Heart left ventricle (tissue), 16 donors: ENCODE measurements around the gene FTO. TPM values are rescaled to one million over a fixed set of nuclear protein-coding genes. Genes with fewer than 3 reads are reported as not detected.

Experiments
- ATAC-seq, 4 donors: fragments of 200-7000 bp; cut with Tn5 transposase; one replicate each; pipeline ENCODE4 v1.9.1; 2020 to 2022; ENCODE audit warnings: moderate library complexity in 4 of 4, mild to moderate bottlenecking in 3 of 4, moderate number of reproducible peaks in 1 of 4
- DNase-seq, 5 donors: peaks; one replicate each; pipeline ENCODE4 v3.0.0-alpha.2; 2020
- H3K27ac ChIP-seq, 12 donors: fragments of 200-600 bp; sonication (generic) in 4 of 12; one replicate each; pipeline versions ENCODE4 v1.5.0 to v1.8.0; 2016 to 2022; ENCODE audit warnings: mild to moderate bottlenecking in 2 of 12
- H3K27me3 ChIP-seq, 9 donors: fragments of 200-600 bp; sonication (generic) in 2 of 9; one replicate each; pipeline versions ENCODE4 v1.5.1 to v1.8.0; 2016 to 2022; ENCODE audit warnings: mild to moderate bottlenecking in 3 of 9
- H3K36me3 ChIP-seq, 9 donors: fragments of 200-600 bp; sonication (generic) in 2 of 9; one replicate each; pipeline versions ENCODE4 v1.5.0 to v1.8.0; 2018 to 2022; ENCODE audit warnings: mild to moderate bottlenecking in 2 of 9
- H3K4me1 ChIP-seq, 12 donors: fragments of 200-600 bp; sonication (generic) in 4 of 12; one replicate each; pipeline versions ENCODE4 v1.5.0 to v1.8.0; 2016 to 2022; ENCODE audit warnings: mild to moderate bottlenecking in 3 of 12
- H3K4me3 ChIP-seq, 12 donors: fragments of 200-600 bp; sonication (generic) in 4 of 12; one replicate each; pipeline versions ENCODE4 v1.5.0 to v1.8.0; 2017 to 2022; ENCODE audit warnings: mild to moderate bottlenecking in 9 of 12, moderate library complexity in 4 of 12
- H3K9me3 ChIP-seq, 12 donors: fragments of 200-600 bp; sonication (generic) in 4 of 12; one replicate each; pipeline versions ENCODE4 v1.5.0 to v1.8.0; 2016 to 2022; ENCODE audit warnings: mild to moderate bottlenecking in 1 of 12
- CTCF ChIP-seq, 12 donors: fragments of 200-600 bp; sonication (generic) in 4 of 12; IDR thresholded peaks; one replicate each; pipeline versions ENCODE4 v1.5.0 to v1.8.0; 2018 to 2022; ENCODE audit warnings: antibody characterized with exemption in 12 of 12, mild to moderate bottlenecking in 5 of 12
- POLR2A ChIP-seq, 2 donors: fragments of 450-650 bp; IDR thresholded peaks; one replicate each; pipeline ENCODE4 v1.6.1; 2017; ENCODE audit warnings: antibody characterized with exemption in 2 of 2, mild to moderate bottlenecking in 2 of 2, moderate library complexity in 2 of 2
- WGBS, 4 donors: extraction: QIAGEN DNeasy Blood & Tissue Kit in 2 of 4; methylation state at CpG; one replicate each; pipeline versions ENCODE4 v1.1.5 to v1.1.7; 2013 to 2018; 5-methylcytosine and 5-hydroxymethylcytosine counted together
- intact Hi-C, 10 donors: fragments of 100-400 bp; cut with DNase I; formaldehyde crosslinking; loops; one replicate each; pipeline versions ENCODE4 v1.11.1 to v1.14.2; 2022
- polyA plus RNA-seq, 2 donors: library from polyadenylated mRNA; stranded (reverse); fragments of 200-250 nt; gene quantifications; one replicate each; pipeline ENCODE4 v1.2.3, GENCODE V29; 2013
- total RNA-seq, 9 donors: library from RNA; depleted of rRNA in 2 of 9; stranded (reverse); fragments of >200 nt in 2 of 9; fragmentation: NEBNext Ultra II Directional in 3 of 9; extraction: Animal tissue kit (Norgen Biotek cat#: 25700) in 3 of 9; gene quantifications; one replicate each; pipeline versions ENCODE4 v1.1.0 to v1.2.4, GENCODE V29; 2016 to 2023
- donor health status: ischemic (EF 13 %, LVEDD 7.1; RV severe dilation, severe dysfunction).
- donor health status: healthy with polysubstance abuse.
- donor health status: DM: no; HTN: yes; CAD: no.
- donor health status: DM: no; HTN: no; CAD: no.
- donor health status: ischemic (EF 25% LVEDD 6.9; RV normal size, moderate dysfunction).
- donor health status: ischemic (EF 25% LVEDD 5.7; RV mildly dilated, moderate dysfunction).
- donor health status: healthy.
- donor health status: DM: yes; HTN: yes; CAD: no.
- donor health status: ischemic (EF 35%, LVEDD 5.7; RV mildly dilated, moderate dysfunction).
- donor health status: nonischemic (EF 11% LVEDD 7.7; RV severe dilation, severe dysfunction).
- donor health status: DM: yes; HTN: yes; CAD: no.
- donor health status: PGD.
- donor health status: ischemic (EF 29% LVEDD 5.4; RV normal size, mild dysfunction).
- donor health status: nonischemic (EF 23%, LVEDD 6.1; RV moderate dilation, normal function).

The FTO gene
- total and polyA plus RNA-seq, 11 donors = 11.8 to 105 (median 86.8) TPM

DNA sequence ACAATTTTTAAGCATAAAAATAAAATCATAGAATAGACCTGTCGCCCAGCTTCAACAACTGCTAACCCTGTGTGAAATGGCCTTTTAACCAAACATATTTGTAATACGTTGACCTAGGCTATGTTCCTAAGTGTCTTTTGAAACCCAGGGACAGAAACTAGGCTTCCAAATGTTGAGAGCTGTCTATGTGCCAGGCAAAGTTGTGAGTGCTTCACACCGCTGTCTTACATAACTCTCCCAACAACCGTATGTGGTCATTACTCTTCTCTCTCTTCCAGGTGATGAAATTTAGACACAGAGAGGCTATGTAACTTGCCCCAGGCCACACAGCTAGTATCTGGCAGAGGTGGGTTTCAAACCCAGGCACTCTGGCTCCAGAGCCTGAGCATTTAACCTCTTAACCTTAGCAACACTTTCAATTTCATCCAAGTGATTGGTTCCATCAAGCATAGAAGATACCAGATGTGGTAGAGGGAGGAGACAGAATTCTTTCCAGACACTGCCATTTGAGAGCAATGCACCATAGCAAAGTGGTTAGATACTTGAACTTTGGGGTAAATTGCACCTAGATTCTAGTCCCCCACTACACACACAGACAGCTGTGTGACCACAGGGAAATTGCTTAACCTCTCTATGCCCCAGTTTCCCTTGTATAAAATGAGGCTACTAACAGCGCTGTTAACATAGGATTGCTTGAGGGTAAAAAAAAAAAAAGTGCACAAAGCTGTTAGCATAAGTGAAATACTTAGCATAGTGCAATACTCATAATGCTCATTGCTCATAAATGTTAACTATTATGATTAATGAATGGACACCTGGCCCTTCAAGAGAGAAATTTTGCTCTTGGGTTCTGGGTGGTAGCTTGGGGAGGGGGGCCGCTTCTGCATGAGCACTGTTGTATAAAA lies 422.0 kb downstream of the FTO start:
- Histone ChIP-seq H3K4me3 (no peak overlapping the region), H3K27ac (no peak overlapping the region), H3K27me3 (no peaks in the 10 kb centered on the region), H3K4me1 (no peaks in the 10 kb centered on the region), H3K9me3 (peaks cover 0 to 9% (median 0%) of the 10 kb centered on the region in 12 donors), H3K36me3 (no peaks in the 10 kb centered on the region)
- TF ChIP-seq POLR2A (IDR thresholded peaks at IDR 0.05) (no peak), CTCF (IDR thresholded peaks at IDR 0.05) (no peak)
- DNase-seq = no peak
- WGBS, 4 donors = 84 to 93% (median 86%) methylated on average over 6 of the region's 6 CpGs
- no peak for ATAC-seq
- intact Hi-C loops = no loop called here

GRCh38 chr16:54126907-54127306 lies 423.0 kb downstream of the FTO start:
- DNase-seq (no peak), ATAC-seq (no peak)
- Histone ChIP-seq H3K4me3 (no peak overlapping the region), H3K27me3 (no peaks in the 10 kb centered on the region), H3K4me1 (no peaks in the 10 kb centered on the region), H3K9me3 (peaks cover 0 to 9% (median 0%) of the 10 kb centered on the region in 12 donors), H3K27ac (no peak overlapping the region), H3K36me3 (no peaks in the 10 kb centered on the region)
- intact Hi-C loops = no loop called here
- no peak for TF ChIP-seq POLR2A (IDR thresholded peaks at IDR 0.05)
- no peak for TF ChIP-seq CTCF (IDR thresholded peaks at IDR 0.05)
- 49 to 68% (median 59%) methylated on average over 4 of the region's 4 CpGs for WGBS, 4 donors

DNA sequence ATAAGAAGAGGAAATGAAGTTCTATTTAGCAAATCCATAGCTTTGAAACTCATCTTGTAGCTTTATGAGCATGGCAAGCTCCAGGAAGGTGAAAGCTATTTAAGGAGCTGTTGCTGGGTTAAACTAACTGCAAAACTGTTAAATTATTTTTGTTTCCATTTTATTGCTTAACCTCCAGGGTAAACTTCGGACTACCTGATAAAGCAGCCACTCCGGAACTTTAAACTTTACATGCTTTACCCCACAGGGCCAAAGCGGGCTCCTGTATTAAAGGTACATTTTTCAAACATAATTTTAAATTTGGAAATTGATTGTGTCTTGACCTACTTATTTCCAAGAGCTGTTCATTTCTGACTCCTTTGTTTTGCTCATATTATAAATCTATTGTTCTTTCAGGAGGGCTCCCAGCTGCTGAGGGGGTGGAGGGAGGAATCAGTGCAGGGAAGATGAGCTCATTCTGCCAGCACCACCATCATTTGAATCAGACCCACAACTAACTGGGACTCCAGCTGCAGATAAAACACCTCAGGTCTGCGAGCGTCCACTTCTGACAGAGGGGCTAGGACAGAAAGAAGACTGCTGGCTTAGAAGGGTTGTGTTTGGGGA lies 424.8 kb downstream of the FTO start:
- H3K36me3 ChIP-seq = no peaks in the 10 kb centered on the region
- 73 to 76% (median 75%) methylated on average over 5 of the region's 5 CpGs for WGBS, 4 donors
- no peaks in the 10 kb centered on the region for H3K4me1 ChIP-seq
- intact Hi-C loops = no loop called here
- no peak for TF ChIP-seq POLR2A (IDR thresholded peaks at IDR 0.05)
- no peak for TF ChIP-seq CTCF (IDR thresholded peaks at IDR 0.05)
- no peak overlapping the region for H3K27ac ChIP-seq
- H3K27me3 ChIP-seq = no peaks in the 10 kb centered on the region
- no peak overlapping the region for H3K4me3 ChIP-seq
- DNase-seq (no peak), ATAC-seq (no peak)
- peaks cover 0 to 9% (median 0%) of the 10 kb centered on the region in 12 donors for H3K9me3 ChIP-seq

- H3K9me3 ChIP-seq = peaks cover 0 to 9% (median 0%) of the 10 kb centered on the region in 12 donors
- H3K27ac ChIP-seq = no peak overlapping the region
- no peak for ATAC-seq
- no peak overlapping the region for H3K4me3 ChIP-seq
- H3K4me1 ChIP-seq = no peaks in the 10 kb centered on the region
- H3K36me3 ChIP-seq = no peaks in the 10 kb centered on the region
- intact Hi-C loops = no loop called here
- TF ChIP-seq POLR2A (IDR thresholded peaks at IDR 0.05) (no peak), CTCF (IDR thresholded peaks at IDR 0.05) (no peak)
- no peak for DNase-seq
- no peaks in the 10 kb centered on the region for H3K27me3 ChIP-seq
Measured at GRCh38 chr16:54129810-54130209, 425.9 kb downstream of the FTO start.
